ENCODE measurements around the gene ARHGEF26.

The ARHGEF26 gene

GRCh38 chr3:154192225-154192624 lies 71.0 kb downstream of the ARHGEF26 start:
- H2AFZ ChIP-seq (ENCODE audit: low read length), result no peak overlapping the region
- H3K4me2 ChIP-seq (ENCODE audit: low read length), result no peak overlapping the region
- no peaks in the 10 kb centered on the region for H3K79me2 ChIP-seq (ENCODE audit: insufficient read depth, low read length)
- H3F3A ChIP-seq (ENCODE audit: insufficient read depth, low read length), result no peaks in the 10 kb centered on the region
- no peaks in the 10 kb centered on the region for H4K20me1 ChIP-seq (ENCODE audit: insufficient read depth, low read length)
- H3K4me3 ChIP-seq (ENCODE audit: low read depth, low read length, poor library complexity, severe bottlenecking), result no peak overlapping the region
- H3K36me3 ChIP-seq (ENCODE audit: insufficient read depth, low read length), result no peaks in the 10 kb centered on the region
- H3K27ac ChIP-seq (ENCODE audit: low read depth, low read length, poor library complexity, severe bottlenecking), result no peak overlapping the region
- H3K9me3 ChIP-seq (ENCODE audit: low read length), result no peaks in the 10 kb centered on the region
- no peaks in the 10 kb centered on the region for H3K9me2 ChIP-seq (ENCODE audit: low read depth, low read length)
- H3K4me1 ChIP-seq (ENCODE audit: insufficient read depth, low read length, severe bottlenecking), result no peaks in the 10 kb centered on the region
- no peaks in the 10 kb centered on the region for H3K27me3 ChIP-seq (ENCODE audit: insufficient read depth, low read length)
- no peak for TF ChIP-seq EZH2 (IDR thresholded peaks at IDR 0.05; ENCODE audit: borderline replicate concordance, low read length)
- no peak for TF ChIP-seq CTCF (IDR thresholded peaks at IDR 0.05; ENCODE audit: low read length)
- H3K9ac ChIP-seq (ENCODE audit: low read length), result no peak overlapping the region

GRCh38 chr3:154193000-154193615 lies 71.9 kb downstream of the ARHGEF26 start:
- no peak overlapping the region for H3K27ac ChIP-seq (ENCODE audit: low read depth, low read length, poor library complexity, severe bottlenecking)
- H3F3A ChIP-seq (ENCODE audit: insufficient read depth, low read length), result no peaks in the 10 kb centered on the region
- no peak overlapping the region for H3K4me2 ChIP-seq (ENCODE audit: low read length)
- H3K4me3 ChIP-seq (ENCODE audit: low read depth, low read length, poor library complexity, severe bottlenecking), result no peak overlapping the region
- no peaks in the 10 kb centered on the region for H3K9me3 ChIP-seq (ENCODE audit: low read length)
- no peaks in the 10 kb centered on the region for H3K36me3 ChIP-seq (ENCODE audit: insufficient read depth, low read length)
- no peak for TF ChIP-seq CTCF (IDR thresholded peaks at IDR 0.05; ENCODE audit: low read length)
- no peak for TF ChIP-seq EZH2 (IDR thresholded peaks at IDR 0.05; ENCODE audit: borderline replicate concordance, low read length)
- H4K20me1 ChIP-seq (ENCODE audit: insufficient read depth, low read length), result no peaks in the 10 kb centered on the region
- H3K27me3 ChIP-seq (ENCODE audit: insufficient read depth, low read length), result no peaks in the 10 kb centered on the region
- no peaks in the 10 kb centered on the region for H3K79me2 ChIP-seq (ENCODE audit: insufficient read depth, low read length)
- H3K4me1 ChIP-seq (ENCODE audit: insufficient read depth, low read length, severe bottlenecking), result no peaks in the 10 kb centered on the region
- no peak overlapping the region for H2AFZ ChIP-seq (ENCODE audit: low read length)
- H3K9me2 ChIP-seq (ENCODE audit: low read depth, low read length), result no peaks in the 10 kb centered on the region
- no peak overlapping the region for H3K9ac ChIP-seq (ENCODE audit: low read length)

- TF ChIP-seq CTCF (IDR thresholded peaks at IDR 0.05; ENCODE audit: low read length), result no peak
- TF ChIP-seq EZH2 (IDR thresholded peaks at IDR 0.05; ENCODE audit: borderline replicate concordance, low read length), result no peak
- Histone ChIP-seq H3K36me3 (ENCODE audit: insufficient read depth, low read length) (no peaks in the 10 kb centered on the region), H3K4me1 (ENCODE audit: insufficient read depth, low read length, severe bottlenecking) (no peaks in the 10 kb centered on the region)
Measured at GRCh38 chr3:154194877-154195276, 73.7 kb downstream of the ARHGEF26 start.

More at GRCh38 chr3:154194877-154195276, 73.7 kb downstream of the ARHGEF26 start:
- H3K4me2 ChIP-seq (ENCODE audit: low read length), result no peak overlapping the region
- no peak overlapping the region for H2AFZ ChIP-seq (ENCODE audit: low read length)
- no peak overlapping the region for H3K27ac ChIP-seq (ENCODE audit: low read depth, low read length, poor library complexity, severe bottlenecking)
- H3K4me3 ChIP-seq (ENCODE audit: low read depth, low read length, poor library complexity, severe bottlenecking), result no peak overlapping the region
- no peaks in the 10 kb centered on the region for H4K20me1 ChIP-seq (ENCODE audit: insufficient read depth, low read length)
- H3K9me3 ChIP-seq (ENCODE audit: low read length), result no peaks in the 10 kb centered on the region
- no peaks in the 10 kb centered on the region for H3K79me2 ChIP-seq (ENCODE audit: insufficient read depth, low read length)
- no peaks in the 10 kb centered on the region for H3F3A ChIP-seq (ENCODE audit: insufficient read depth, low read length)
- no peaks in the 10 kb centered on the region for H3K9me2 ChIP-seq (ENCODE audit: low read depth, low read length)
- H3K9ac ChIP-seq (ENCODE audit: low read length), result no peak overlapping the region
- no peaks in the 10 kb centered on the region for H3K27me3 ChIP-seq (ENCODE audit: insufficient read depth, low read length)

All from OCI-LY1 (cell line).